HepG2 (cell line): ENCODE results near the gene NBPF1. TPM values are rescaled to one million over a fixed set of nuclear protein-coding genes. Genes with fewer than 3 reads are reported as not detected.
A peak's percentile ranks its signal among the peaks of the same experiment; 100 is the strongest.
"Not testable (repeated sequence)": the region's sequence is repeated elsewhere in the genome, so short reads cannot be mapped to it uniquely, and the experiment has no call there.

Source experiments
- ATF4 ChIP-seq, 2 experiments: fragments of 450-650 bp in 1 of 2; sonication (generic) in 1 of 2; formaldehyde crosslinking; IDR thresholded peaks; 2 replicates each; pipeline versions ENCODE4 v1.5.0 to v1.8.0; 2020 to 2022; ENCODE audit warnings: mild to moderate bottlenecking in 1 of 2, missing genetic modification reagents in 1 of 2
- ATF7 ChIP-seq, 2 experiments: fragments of 450-650 bp in 1 of 2; sonication (generic) in 1 of 2; formaldehyde crosslinking in 1 of 2; IDR thresholded peaks; 2 replicates each; pipeline versions ENCODE4 v1.4.0 to v1.6.1; 2016 to 2020; ENCODE audit warnings: antibody characterized with exemption in 1 of 2, mild to moderate bottlenecking in 1 of 2, missing genetic modification reagents in 1 of 2
- ELF3 ChIP-seq: IDR thresholded peaks from 2 replicates; pipeline ENCODE4 v1.6.1; 2016; ENCODE audit warnings: missing genetic modification reagents, missing compliant biosample characterization
- EP300 ChIP-seq, 3 experiments: sonication (generic) in 1 of 3; formaldehyde crosslinking in 1 of 3; IDR thresholded peaks; 2 replicates each; pipeline versions ENCODE4 v1.5.1 to v1.6.1; 2011 to 2020; ENCODE audit warnings: low read depth in 2 of 3, low read length in 2 of 3, borderline replicate concordance in 1 of 3, improper control_type of control experiment in 1 of 3, mild to moderate bottlenecking in 1 of 3, missing genetic modification reagents in 1 of 3, moderate library complexity in 1 of 3
- FOSL2 ChIP-seq: sonication (generic); formaldehyde crosslinking; IDR thresholded peaks from 2 replicates; pipeline ENCODE4 v1.4.0; 2020; ENCODE audit warnings: missing genetic modification reagents
- FOXA3 ChIP-seq: IDR thresholded peaks from 2 replicates; pipeline ENCODE4 v1.6.1; 2016; ENCODE audit warnings: missing genetic modification reagents, missing compliant biosample characterization
- GABPB1 ChIP-seq: IDR thresholded peaks from 2 replicates; pipeline ENCODE4 v1.6.1; 2016; ENCODE audit warnings: mild to moderate bottlenecking, missing genetic modification reagents, moderate library complexity, missing compliant biosample characterization
- GATAD1 ChIP-seq: IDR thresholded peaks from 2 replicates; pipeline ENCODE4 v1.6.1; 2016; ENCODE audit warnings: missing genetic modification reagents, missing compliant biosample characterization
- HHEX ChIP-seq: IDR thresholded peaks from 2 replicates; pipeline ENCODE4 v1.6.1; 2016; ENCODE audit warnings: control low read depth
- KAT7 ChIP-seq: IDR thresholded peaks from 2 replicates; pipeline ENCODE4 v1.6.1; 2018; ENCODE audit warnings: borderline replicate concordance, missing compliant biosample characterization
- KDM1A ChIP-seq: IDR thresholded peaks from 2 replicates; pipeline ENCODE4 v1.6.1; 2016; ENCODE audit warnings: missing compliant biosample characterization
- NBN ChIP-seq: fragments of 450-650 bp; conservative IDR thresholded peaks from 2 replicates; pipeline ENCODE4 v1.6.1; 2017
- NFRKB ChIP-seq: fragments of 450-650 bp; IDR thresholded peaks from 2 replicates; pipeline ENCODE4 v1.6.1; 2017
- RAD21 ChIP-seq: fragments of 450-650 bp; formaldehyde crosslinking; IDR thresholded peaks from 2 replicates; pipeline ENCODE4 v1.5.0; 2020; ENCODE audit warnings: mild to moderate bottlenecking
- RAD51 ChIP-seq: fragments of 450-650 bp; IDR thresholded peaks from 2 replicates; pipeline ENCODE4 v1.6.1; 2016; ENCODE audit warnings: borderline replicate concordance
- SKI ChIP-seq: fragments of 450-650 bp; IDR thresholded peaks from one replicate; pipeline ENCODE4 v1.6.1; 2018; ENCODE audit warnings: mild to moderate bottlenecking; ENCODE audit not compliant: partially characterized antibody
- TFDP2 ChIP-seq: sonication (generic); formaldehyde crosslinking; IDR thresholded peaks from 2 replicates; pipeline ENCODE4 v1.4.0; 2020; ENCODE audit warnings: missing genetic modification reagents
- YEATS4 ChIP-seq: sonication (generic); formaldehyde crosslinking; IDR thresholded peaks from 2 replicates; pipeline ENCODE4 v1.4.0; 2020; ENCODE audit warnings: missing genetic modification reagents, borderline replicate concordance
- ZBTB25 ChIP-seq: IDR thresholded peaks from 2 replicates; pipeline ENCODE4 v1.6.1; 2018; ENCODE audit warnings: missing genetic modification reagents
- ZGPAT ChIP-seq: IDR thresholded peaks from 2 replicates; pipeline ENCODE4 v1.6.1; 2016; ENCODE audit warnings: mild to moderate bottlenecking
- ZNF331 ChIP-seq: sonication (generic); formaldehyde crosslinking; IDR thresholded peaks from 2 replicates; pipeline ENCODE4 v1.4.0; 2020; ENCODE audit warnings: missing genetic modification reagents
- polyA plus RNA-seq, 8 experiments: library from polyadenylated mRNA; depleted of rRNA in 3 of 8; stranded (reverse) in 7 of 8; unstranded in 1 of 8; fragments of >200 nt; fragmentation: Illumina TruSeq in 4 of 8; extraction: Trizol in 4 of 8; gene quantifications; 2 replicates each; pipeline versions ENCODE4 v1.2.1 to v1.2.3, GENCODE V29; 2011 to 2016; ENCODE audit warnings: low read depth in 4 of 8, missing spikeins in 1 of 8, mixed read lengths in 1 of 8; ENCODE audit not compliant: insufficient read depth in 1 of 8
- total RNA-seq, 5 experiments: library from RNA; depleted of rRNA; stranded (reverse); fragments of >200 nt; fragmentation: Illumina TruSeq; extraction: Trizol; gene quantifications; 2 replicates each; pipeline ENCODE4 v1.2.3, GENCODE V29; 2016; ENCODE audit warnings: low read depth in 1 of 5

Gene NBPF1
- total and polyA plus RNA-seq, 2 of the 13 experiments (the other 11 are each of a cell fraction or from before 2014, with no cell fraction given) = 30.3 to 35.6 TPM

DNA sequence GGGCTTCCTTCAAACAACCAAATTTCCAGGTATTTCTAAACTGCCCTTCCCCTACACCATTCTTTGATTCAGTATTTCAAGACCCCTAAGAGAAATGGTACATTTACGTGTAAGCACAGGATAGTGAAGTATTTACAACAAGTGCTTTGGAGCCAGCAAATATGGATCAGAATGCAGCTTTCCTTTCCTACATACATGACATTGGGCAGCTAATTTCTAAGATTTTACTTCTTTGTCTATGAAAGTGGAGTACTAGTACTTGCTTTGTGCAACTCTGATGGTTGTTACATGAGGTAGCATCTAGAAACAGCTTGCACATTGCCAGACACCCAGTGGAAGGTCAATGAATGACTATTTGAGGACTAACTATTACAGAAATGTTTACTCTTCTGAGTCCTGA is 38.2 kb upstream of the NBPF1 start (continued):
- TF ChIP-seq FOXA3 (CRISPR knock-in tag) (peak; percentile 73), FOSL2 (CRISPR knock-in tag) (peak; percentile 33; the same call in 1 of the 2 replicates), KDM1A (CRISPR knock-in tag) (peak; percentile 55; the same call in 1 of the 2 replicates), KAT7 (CRISPR knock-in tag) (0 out of 2 replicates have a peak, but pooled peaks have one; percentile 32), SKI (peak; percentile 56), NFRKB (0 out of 2 replicates have a peak, but pooled peaks have one; percentile 42), GABPB1 (CRISPR knock-in tag) (peak; percentile 10; the same call in 1 of the 2 replicates), EP300 (CRISPR knock-in tag; IDR thresholded peaks at IDR 0.05; ENCODE audit: borderline replicate concordance) (peak; percentile 51; the same call in 1 of the 2 replicates), GATAD1 (CRISPR knock-in tag) (0 out of 2 replicates have a peak, but pooled peaks have one; percentile 35), ZNF331 (CRISPR knock-in tag) (peak; percentile 51; the same call in 1 of the 2 replicates), YEATS4 (CRISPR knock-in tag) (0 out of 2 replicates have a peak, but pooled peaks have one; percentile 30), ELF3 (CRISPR knock-in tag) (peak; percentile 56; the same call in 1 of the 2 replicates), ZBTB25 (CRISPR knock-in tag) (peak; percentile 78; the same call in 1 of the 2 replicates), ZGPAT (CRISPR knock-in tag) (peak; percentile 66; the same call in 1 of the 2 replicates), HHEX (CRISPR knock-in tag) (0 out of 2 replicates have a peak, but pooled peaks have one; percentile 27), RAD51 (0 out of 2 replicates have a peak, but pooled peaks have one; percentile 16), TFDP2 (0 out of 2 replicates have a peak, but pooled peaks have one; percentile 24), ATF7 (IDR thresholded peaks at IDR 0.05) (0 out of 2 replicates have a peak, but pooled peaks have one; percentile 19), RAD21 (peak; percentile 30; the same call in 1 of the 2 replicates), NBN (0 out of 2 replicates have a peak, but pooled peaks have one; percentile 35), ATF4 (CRISPR knock-in tag; IDR thresholded peaks at IDR 0.05) (peak in 1 of 2 experiments; percentile 96; a peak in 2 of 4 replicates)
- not testable (repeated sequence) for TF ChIP-seq EP300 (IDR thresholded peaks at IDR 0.05; ENCODE audit: low read depth in 2 of 2, low read length in 2 of 2); ATF7 (CRISPR knock-in tag; IDR thresholded peaks at IDR 0.05)
- TF ChIP-seq, all 625 proteins: peak for 89; not testable (repeated sequence) for 536
